ENCODE measurements around the gene C2CD4D.
A peak's percentile ranks its signal among the peaks of the same experiment; 100 is the strongest.

C2CD4D gene

GRCh38 chr1:151834239-151834638, 5.4 kb downstream of the C2CD4D start:
- no peak overlapping the region; the same call in 1 of the 2 replicates for H3K4me2 ChIP-seq

GRCh38 chr1:151833172-151833900, 6.3 kb downstream of the C2CD4D start:
- H3K27me3 ChIP-seq (ENCODE audit: insufficient read depth, low read depth), result peaks cover 8% of the 10 kb centered on the region
- H3K4me2 ChIP-seq, result no peak overlapping the region; the same call in 1 of the 2 replicates
- no peak overlapping the region for H3K4me3 ChIP-seq (IDR thresholded peaks at IDR 0.05; ENCODE audit: insufficient read depth, low read depth, low read length)
- H4K20me1 ChIP-seq (ENCODE audit: insufficient read depth), result no peaks in the 10 kb centered on the region
- no peaks in the 10 kb centered on the region for H3K79me2 ChIP-seq (ENCODE audit: insufficient read depth, low read depth)
- no peak overlapping the region for H3K27ac ChIP-seq
- no peak overlapping the region for H3K9ac ChIP-seq
- H3K4me1 ChIP-seq (ENCODE audit: low read depth, poor library complexity, severe bottlenecking), result peaks cover 49% of the 10 kb centered on the region
- H2AFZ ChIP-seq (ENCODE audit: low read depth), result no peak overlapping the region
- no peaks in the 10 kb centered on the region for H3K36me3 ChIP-seq (ENCODE audit: insufficient read depth)
- TF ChIP-seq CTCF (conservative IDR thresholded peaks at IDR 0.05; ENCODE audit: low read depth, low read length), result no peak

More at GRCh38 chr1:151834239-151834638, 5.4 kb downstream of the C2CD4D start:
- TF ChIP-seq CTCF (conservative IDR thresholded peaks at IDR 0.05; ENCODE audit: low read depth, low read length), result no peak
- Histone ChIP-seq H3K9ac (no peak overlapping the region), H3K4me3 (IDR thresholded peaks at IDR 0.05; ENCODE audit: insufficient read depth, low read depth, low read length) (no peak overlapping the region), H2AFZ (ENCODE audit: low read depth) (no peak overlapping the region), H3K27me3 (ENCODE audit: insufficient read depth, low read depth) (peaks cover 14% of the 10 kb centered on the region), H3K4me1 (ENCODE audit: low read depth, poor library complexity, severe bottlenecking) (peaks cover 49% of the 10 kb centered on the region), H4K20me1 (ENCODE audit: insufficient read depth) (no peaks in the 10 kb centered on the region), H3K27ac (no peak overlapping the region), H3K36me3 (ENCODE audit: insufficient read depth) (no peaks in the 10 kb centered on the region), H3K79me2 (ENCODE audit: insufficient read depth, low read depth) (no peaks in the 10 kb centered on the region)

DNA sequence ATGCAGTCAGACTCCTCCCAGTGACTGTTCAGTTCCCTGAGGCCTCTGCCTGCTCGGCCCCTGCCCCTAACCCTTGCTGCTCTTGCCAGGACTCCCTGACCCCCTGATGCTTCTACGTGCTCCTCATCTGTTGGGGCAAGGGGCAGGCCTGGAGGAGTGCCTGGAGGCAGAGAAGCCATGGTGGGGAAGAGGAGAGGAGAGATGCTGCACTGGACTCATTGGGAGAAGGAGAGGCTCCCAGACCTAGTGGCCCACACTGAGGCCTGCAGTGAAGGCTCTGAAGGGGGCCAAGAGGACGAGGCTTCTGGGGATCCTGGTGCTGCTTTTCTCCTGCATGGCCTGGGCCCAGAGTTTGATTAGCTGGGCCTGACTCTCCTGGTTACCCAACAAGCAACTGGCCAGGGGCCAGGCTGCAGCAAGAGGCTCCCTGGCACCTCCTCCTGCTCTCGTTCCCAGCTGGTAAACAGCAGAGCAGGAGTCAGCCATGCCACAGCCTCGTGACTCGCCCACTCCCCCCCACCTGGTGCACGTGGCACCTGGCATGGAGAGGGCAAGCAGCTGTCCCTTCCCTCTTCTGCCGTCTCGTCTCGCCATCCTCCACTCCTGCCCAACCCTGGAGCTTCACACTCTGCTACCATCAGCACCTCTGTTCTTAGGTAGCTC, 7.2 kb downstream of the C2CD4D start:
- no peak overlapping the region for H2AFZ ChIP-seq (ENCODE audit: low read depth)
- no peaks in the 10 kb centered on the region for H4K20me1 ChIP-seq (ENCODE audit: insufficient read depth)
- H3K27ac ChIP-seq, result no peak overlapping the region
- peaks cover 4% of the 10 kb centered on the region for H3K27me3 ChIP-seq (ENCODE audit: insufficient read depth, low read depth)
- TF ChIP-seq CTCF (conservative IDR thresholded peaks at IDR 0.05; ENCODE audit: low read depth, low read length), result no peak
- no peaks in the 10 kb centered on the region for H3K79me2 ChIP-seq (ENCODE audit: insufficient read depth, low read depth)
- H3K9ac ChIP-seq, result no peak overlapping the region
- no peaks in the 10 kb centered on the region for H3K36me3 ChIP-seq (ENCODE audit: insufficient read depth)
- H3K4me3 ChIP-seq (IDR thresholded peaks at IDR 0.05; ENCODE audit: insufficient read depth, low read depth, low read length), result no peak overlapping the region
- no peak overlapping the region for H3K4me2 ChIP-seq
- peaks cover 48% of the 10 kb centered on the region for H3K4me1 ChIP-seq (ENCODE audit: low read depth, poor library complexity, severe bottlenecking)

DNA sequence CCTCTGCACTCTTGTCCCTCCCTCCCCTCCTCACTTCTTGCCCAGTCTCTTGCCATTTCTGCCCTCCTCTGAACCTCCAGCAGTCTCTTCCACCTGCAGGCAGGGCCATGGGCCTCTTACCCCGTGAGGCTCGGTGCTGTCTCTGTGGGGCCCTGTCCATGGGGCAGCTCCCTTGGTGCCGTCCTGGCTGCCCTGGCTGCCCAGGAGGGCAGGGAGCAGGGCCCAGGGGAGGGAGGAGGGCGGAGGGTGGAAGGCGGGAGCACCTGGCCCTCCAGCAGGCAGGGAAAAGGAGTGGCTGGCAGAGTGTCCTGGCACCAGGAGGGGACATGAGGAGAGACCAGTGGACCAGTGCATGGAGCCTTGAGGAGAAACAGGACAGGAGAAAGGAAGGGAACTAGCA, 8.0 kb downstream of the C2CD4D start, which contains the start of gene RORC:
TSS of gene RORC (minus strand) at position 198 of the 400 bp plus-strand sequence. CDS start at position 160, 38 bp downstream.
- no peak within 1 kb of the TSS for H3K4me3 ChIP-seq (IDR thresholded peaks at IDR 0.05; ENCODE audit: insufficient read depth, low read depth, low read length)

More for the DNA sequence above, 8.0 kb downstream of the C2CD4D start, which contains the start of gene RORC:
- Histone ChIP-seq H3K27me3 (ENCODE audit: insufficient read depth, low read depth) (no peaks in the 10 kb centered on the region), H3K27ac (no peak within 1 kb of the TSS), H2AFZ (ENCODE audit: low read depth) (peak within 1 kb of the TSS; percentile 47; the same call in 1 of the 2 replicates), H3K4me2 (no peak within 1 kb of the TSS), H3K36me3 (ENCODE audit: insufficient read depth) (no peaks in the 10 kb centered on the region), H3K4me1 (ENCODE audit: low read depth, poor library complexity, severe bottlenecking) (peaks cover 40% of the 10 kb centered on the region), H3K9ac (no peak within 1 kb of the TSS), H3K79me2 (ENCODE audit: insufficient read depth, low read depth) (no peaks in the 10 kb centered on the region), H4K20me1 (ENCODE audit: insufficient read depth) (no peaks in the 10 kb centered on the region)
- no peak for TF ChIP-seq CTCF (conservative IDR thresholded peaks at IDR 0.05; ENCODE audit: low read depth, low read length)
